ENCODE data around the gene CHN1.

The CHN1 gene

GRCh38 chr2:174759381-174760065 lies 245.7 kb downstream of the CHN1 start:
- H3K27ac ChIP-seq: no peak overlapping the region
- TF ChIP-seq CTCF (conservative IDR thresholded peaks at IDR 0.05): no peak

GRCh38 chr2:174756743-174757142 lies 248.4 kb downstream of the CHN1 start:
- no peak for TF ChIP-seq CTCF (conservative IDR thresholded peaks at IDR 0.05)
- no peak overlapping the region for H3K27ac ChIP-seq

- TF ChIP-seq CTCF (conservative IDR thresholded peaks at IDR 0.05): no peak
- no peak overlapping the region for H3K27ac ChIP-seq
Observed at GRCh38 chr2:174753038-174753633, 252.0 kb downstream of the CHN1 start.

- no peak for TF ChIP-seq CTCF (conservative IDR thresholded peaks at IDR 0.05)
- H3K27ac ChIP-seq: no peak overlapping the region
Observed at GRCh38 chr2:174752403-174753037, 252.7 kb downstream of the CHN1 start.

- no peak overlapping the region for H3K27ac ChIP-seq
- no peak for TF ChIP-seq CTCF (conservative IDR thresholded peaks at IDR 0.05)
Observed at GRCh38 chr2:174750923-174751441, 254.2 kb downstream of the CHN1 start.

GRCh38 chr2:174749793-174750192 lies 255.4 kb downstream of the CHN1 start:
- no peak for TF ChIP-seq CTCF (conservative IDR thresholded peaks at IDR 0.05)
- no peak overlapping the region for H3K27ac ChIP-seq

- H3K27ac ChIP-seq: no peak overlapping the region
- TF ChIP-seq CTCF (conservative IDR thresholded peaks at IDR 0.05): peak; percentile 87
Observed at GRCh38 chr2:174748948-174749347, 256.2 kb downstream of the CHN1 start.

Data from VCaP (cell line).